ENCODE measurements around the gene CST8. TPM values are rescaled to one million over a fixed set of nuclear protein-coding genes. Genes with fewer than 3 reads are reported as not detected.

The CST8 gene
- total and polyA plus RNA-seq, 2 donors (not counting 1 experiment from before 2014, with no cell fraction given): not detected

DNA sequence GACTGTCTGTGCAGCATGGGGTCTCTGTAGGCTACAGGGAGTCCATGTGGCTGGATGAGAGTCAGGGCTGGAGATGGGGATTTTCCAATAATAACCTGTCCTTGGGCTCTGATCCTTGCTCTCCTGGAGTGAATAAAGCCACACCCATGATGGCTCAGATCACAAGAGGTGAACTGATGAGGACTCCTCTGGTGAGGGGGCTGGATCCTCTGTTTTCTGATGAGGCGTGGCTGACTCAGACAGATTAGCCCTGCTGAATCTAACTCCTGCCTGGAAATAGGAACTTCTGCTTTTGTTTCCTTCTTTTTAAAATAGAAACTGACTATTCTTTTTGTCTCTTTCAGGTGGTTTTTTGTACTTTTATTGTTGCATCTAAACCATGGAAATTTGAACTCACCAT lies 50.4 kb downstream of the CST8 start:
- ATAC-seq (ENCODE audit: low read depth) (no peak), DNase-seq (no peak)
- ChIA-PET CTCF (no interaction called here), POLR2A (no interaction called here)
- no CpG with 5 or more reads among the region's 1 CpG for WGBS (ENCODE audit: insufficient coverage)
- Histone ChIP-seq H3K27me3 (replicated peaks in 1 of 4; ENCODE audit: control extremely low read depth in 1 of 4, control insufficient read depth in 3 of 4, insufficient read depth in 4 of 4, low read length in 3 of 4) (no peaks in the 10 kb centered on the region), H2AFZ (ENCODE audit: insufficient read depth, low read depth, low read length, poor library complexity, severe bottlenecking) (no peak overlapping the region), H3K79me2 (ENCODE audit: control insufficient read depth, insufficient read depth, low read length) (no peaks in the 10 kb centered on the region), H3K4me3 (ENCODE audit: control extremely low read depth in 1 of 5, extremely low read depth in 1 of 5, insufficient read depth in 1 of 5, low read depth in 2 of 5, low read length in 4 of 5) (no peak overlapping the region), H3K9ac (ENCODE audit: low read length) (no peak overlapping the region), H3K9me3 (ENCODE audit: control extremely low read depth in 1 of 3, control insufficient read depth in 2 of 3, insufficient read depth in 1 of 3, low read length in 2 of 3) (no peaks in the 10 kb centered on the region), H3K4me2 (replicated peaks; ENCODE audit: low read depth, low read length, poor library complexity, severe bottlenecking) (no peak overlapping the region), H4K20me1 (ENCODE audit: control insufficient read depth, insufficient read depth, low read length, poor library complexity, severe bottlenecking) (no peaks in the 10 kb centered on the region), H3K27ac (ENCODE audit: low read length in 2 of 2) (no peak overlapping the region), H3K4me1 (ENCODE audit: control insufficient read depth in 2 of 2, insufficient read depth in 2 of 2, low read length in 2 of 2) (no peaks in the 10 kb centered on the region), H3K36me3 (replicated peaks in 1 of 2; ENCODE audit: control extremely low read depth in 1 of 2, control insufficient read depth in 1 of 2, extremely low read depth in 1 of 2, insufficient read depth in 2 of 2, low read length in 1 of 2) (no peaks in the 10 kb centered on the region)
- Mint-ChIP-seq H3K4me3 (no peak overlapping the region), H3K9me3 (ENCODE audit: insufficient read depth) (no peaks in the 10 kb centered on the region), H3K4me1 (no peaks in the 10 kb centered on the region), H3K27me3 (peaks cover 4% of the 10 kb centered on the region), H3K27ac (no peak overlapping the region)
- intact Hi-C loops (cut with micrococcal nuclease): no loop called here
- TF ChIP-seq CTCF (IDR thresholded peaks at IDR 0.05) (no peak), EZH2 (IDR thresholded peaks at IDR 0.05; ENCODE audit: borderline replicate concordance, insufficient read depth, low read depth, low read length, poor library complexity, severe bottlenecking) (no peak)

GRCh38 chr20:23541776-23542175 lies 50.9 kb downstream of the CST8 start:
- intact Hi-C loops (cut with micrococcal nuclease): no loop called here
- ChIA-PET CTCF (no interaction called here), POLR2A (no interaction called here)
- Mint-ChIP-seq H3K4me3 (no peak overlapping the region), H3K4me1 (no peaks in the 10 kb centered on the region), H3K27me3 (peaks cover 4% of the 10 kb centered on the region), H3K9me3 (ENCODE audit: insufficient read depth) (no peaks in the 10 kb centered on the region), H3K27ac (no peak overlapping the region)
- ATAC-seq (ENCODE audit: low read depth) (no peak), DNase-seq (no peak)
- H3K79me2 ChIP-seq (ENCODE audit: control insufficient read depth, insufficient read depth, low read length): no peaks in the 10 kb centered on the region
- H3K27me3 ChIP-seq (replicated peaks in 1 of 4; ENCODE audit: control extremely low read depth in 1 of 4, control insufficient read depth in 3 of 4, insufficient read depth in 4 of 4, low read length in 3 of 4): no peaks in the 10 kb centered on the region
- H2AFZ ChIP-seq (ENCODE audit: insufficient read depth, low read depth, low read length, poor library complexity, severe bottlenecking): no peak overlapping the region
- H3K36me3 ChIP-seq (replicated peaks in 1 of 2; ENCODE audit: control extremely low read depth in 1 of 2, control insufficient read depth in 1 of 2, extremely low read depth in 1 of 2, insufficient read depth in 2 of 2, low read length in 1 of 2): no peaks in the 10 kb centered on the region
- H3K4me2 ChIP-seq (replicated peaks; ENCODE audit: low read depth, low read length, poor library complexity, severe bottlenecking): no peak overlapping the region
- H3K27ac ChIP-seq (ENCODE audit: low read length in 2 of 2): no peak overlapping the region
- no peaks in the 10 kb centered on the region for H4K20me1 ChIP-seq (ENCODE audit: control insufficient read depth, insufficient read depth, low read length, poor library complexity, severe bottlenecking)
- no CpG with 5 or more reads among the region's 2 CpGs for WGBS (ENCODE audit: insufficient coverage)
- H3K4me3 ChIP-seq (ENCODE audit: control extremely low read depth in 1 of 5, extremely low read depth in 1 of 5, insufficient read depth in 1 of 5, low read depth in 2 of 5, low read length in 4 of 5): no peak overlapping the region
- no peaks in the 10 kb centered on the region for H3K4me1 ChIP-seq (ENCODE audit: control insufficient read depth in 2 of 2, insufficient read depth in 2 of 2, low read length in 2 of 2)
- H3K9me3 ChIP-seq (ENCODE audit: control extremely low read depth in 1 of 3, control insufficient read depth in 2 of 3, insufficient read depth in 1 of 3, low read length in 2 of 3): no peaks in the 10 kb centered on the region
- TF ChIP-seq CTCF (IDR thresholded peaks at IDR 0.05) (no peak), EZH2 (IDR thresholded peaks at IDR 0.05; ENCODE audit: borderline replicate concordance, insufficient read depth, low read depth, low read length, poor library complexity, severe bottlenecking) (no peak)
- no peak overlapping the region for H3K9ac ChIP-seq (ENCODE audit: low read length)

Data from B cell (primary cell).